ENCODE measurements around the gene KRT10. TPM values are rescaled to one million over a fixed set of nuclear protein-coding genes. Genes with fewer than 3 reads are reported as not detected.

KRT10 gene
- total RNA-seq, 1 experiment from 2014 or later, result 5.4 TPM

DNA sequence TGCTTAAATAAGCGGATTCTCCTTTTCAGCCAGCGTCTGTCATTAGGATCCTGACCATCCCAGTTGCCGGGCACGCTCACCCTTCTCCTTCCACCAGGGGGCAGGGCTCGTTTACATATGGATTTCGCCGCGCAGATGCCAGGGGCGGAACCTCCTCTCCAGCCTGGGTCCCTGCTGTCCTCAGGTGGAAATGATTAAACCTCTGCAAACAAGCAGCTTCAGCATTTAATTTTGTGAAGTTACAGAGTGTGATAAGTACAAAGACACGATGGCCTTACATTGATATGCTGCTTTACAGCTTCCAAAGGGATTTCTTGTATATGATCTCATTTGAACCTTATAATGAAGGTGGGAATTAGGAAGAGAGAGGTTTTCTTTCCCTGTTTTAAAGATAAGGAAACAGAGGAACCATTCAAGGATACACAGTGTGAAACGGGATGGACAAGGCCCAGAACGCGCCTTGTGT, 18.8 kb downstream of the KRT10 start:
- H3K4me3 ChIP-seq (ENCODE audit: insufficient read depth, low read depth, low read length), result no peak overlapping the region
- H3K36me3 ChIP-seq (replicated peaks; ENCODE audit: control insufficient read depth, insufficient read depth, low read length), result no peaks in the 10 kb centered on the region
- peaks cover 3% of the 10 kb centered on the region; the same call in 1 of the 2 replicates for H3K27me3 ChIP-seq (ENCODE audit: control insufficient read depth, insufficient read depth, low read length)
- DNase-seq, result peak; percentile 82

DNA sequence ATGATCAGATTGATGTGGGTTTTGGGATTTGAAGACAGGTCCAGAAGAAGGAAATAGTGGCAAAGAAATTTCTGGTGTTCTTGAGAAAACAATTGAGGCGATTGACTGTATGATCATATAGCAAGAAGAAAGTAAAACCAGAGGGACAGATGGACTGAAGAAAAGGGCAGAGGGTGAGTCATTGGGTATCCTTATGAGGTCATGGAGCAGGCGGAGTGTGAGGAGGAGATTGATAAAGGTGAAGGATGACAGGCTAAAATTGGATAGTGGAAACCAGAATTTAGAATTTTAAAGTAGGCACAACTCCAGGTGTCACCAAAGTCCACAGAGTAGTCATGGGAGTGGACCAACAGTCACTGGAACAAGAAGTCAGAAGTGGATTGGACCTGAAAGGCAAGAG, 21.3 kb downstream of the KRT10 start:
- DNase-seq, result no peak
- Histone ChIP-seq H3K36me3 (replicated peaks; ENCODE audit: control insufficient read depth, insufficient read depth, low read length) (no peaks in the 10 kb centered on the region), H3K27me3 (ENCODE audit: control insufficient read depth, insufficient read depth, low read length) (peaks cover 3% of the 10 kb centered on the region; the same call in 1 of the 2 replicates), H3K4me3 (ENCODE audit: insufficient read depth, low read depth, low read length) (no peak overlapping the region)

DNA sequence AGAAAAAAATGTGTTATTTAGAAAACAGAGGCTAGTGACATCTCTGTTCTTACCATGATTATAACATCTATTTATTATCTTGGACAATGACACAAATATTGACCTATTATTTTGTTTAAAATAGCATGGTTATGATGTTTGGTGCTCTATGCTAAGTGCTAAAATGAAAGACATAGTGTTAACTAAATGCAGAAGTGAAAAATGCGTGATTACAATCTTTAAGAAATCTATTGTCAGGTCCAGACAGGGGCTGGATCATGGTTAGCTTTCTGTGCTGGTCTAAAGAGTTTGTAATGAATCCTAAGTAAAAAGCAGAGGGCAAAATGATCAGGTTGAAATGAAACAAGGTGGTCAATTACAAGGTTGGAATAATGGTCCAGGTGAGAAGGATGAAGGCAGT, 22.0 kb downstream of the KRT10 start:
- H3K36me3 ChIP-seq (replicated peaks; ENCODE audit: control insufficient read depth, insufficient read depth, low read length), result no peaks in the 10 kb centered on the region
- DNase-seq, result no peak
- H3K27me3 ChIP-seq (ENCODE audit: control insufficient read depth, insufficient read depth, low read length), result peaks cover 3% of the 10 kb centered on the region; the same call in 1 of the 2 replicates
- no peak overlapping the region for H3K4me3 ChIP-seq (ENCODE audit: insufficient read depth, low read depth, low read length)

DNA sequence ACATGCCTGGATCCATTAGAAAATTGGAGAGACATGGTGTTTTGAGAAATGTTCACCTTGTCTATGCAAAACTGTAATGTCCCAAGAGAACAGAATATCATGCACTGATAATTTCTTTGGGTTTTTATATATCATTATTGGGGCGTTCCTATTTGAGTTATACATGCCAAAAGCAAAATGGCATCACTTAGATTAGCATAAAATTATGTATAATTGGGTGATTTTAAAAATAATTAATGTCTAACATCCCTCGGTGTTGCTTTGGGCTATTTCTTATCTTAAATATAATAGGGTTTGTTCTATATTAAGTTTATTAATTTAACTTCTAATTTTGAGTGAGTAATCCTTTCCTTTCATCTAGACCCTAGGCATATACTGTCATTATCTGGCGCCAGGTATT, 22.6 kb downstream of the KRT10 start, which contains the start of gene KRT28:
TSS of gene KRT28 (minus strand) at position 101 of the 400 bp plus-strand sequence. CDS start at position 35, 66 bp downstream.
- no peaks in the 10 kb centered on the region for H3K36me3 ChIP-seq (replicated peaks; ENCODE audit: control insufficient read depth, insufficient read depth, low read length)
- H3K4me3 ChIP-seq (ENCODE audit: insufficient read depth, low read depth, low read length), result no peak within 1 kb of the TSS
- H3K27me3 ChIP-seq (ENCODE audit: control insufficient read depth, insufficient read depth, low read length), result peaks cover 2% of the 10 kb centered on the region; the same call in 1 of the 2 replicates
- DNase-seq, result no peak

DNA sequence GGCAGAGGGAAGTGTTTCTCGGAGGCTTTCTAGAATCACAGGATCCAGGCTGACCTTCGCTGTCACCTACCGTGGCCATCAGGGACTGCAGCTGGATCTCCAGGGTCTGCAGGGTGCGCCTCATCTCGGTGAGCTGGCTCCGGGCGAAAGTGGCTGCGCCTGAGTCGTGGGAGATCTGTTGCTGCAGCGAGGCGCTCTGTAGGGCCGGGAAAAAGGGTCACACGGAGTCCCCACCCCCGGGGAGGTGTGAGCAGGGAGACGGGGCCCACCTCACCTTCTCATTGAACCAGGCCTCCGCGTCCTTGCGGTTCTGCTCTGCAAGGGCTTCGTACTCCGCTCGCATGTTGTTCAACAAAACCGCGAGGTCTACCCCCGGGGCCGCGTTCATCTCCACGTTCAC, 25.6 kb downstream of the KRT10 start:
- no peak for DNase-seq
- Histone ChIP-seq H3K36me3 (replicated peaks; ENCODE audit: control insufficient read depth, insufficient read depth, low read length) (no peaks in the 10 kb centered on the region), H3K4me3 (ENCODE audit: insufficient read depth, low read depth, low read length) (no peak overlapping the region), H3K27me3 (ENCODE audit: control insufficient read depth, insufficient read depth, low read length) (peaks cover 2% of the 10 kb centered on the region; the same call in 1 of the 2 replicates)

DNA sequence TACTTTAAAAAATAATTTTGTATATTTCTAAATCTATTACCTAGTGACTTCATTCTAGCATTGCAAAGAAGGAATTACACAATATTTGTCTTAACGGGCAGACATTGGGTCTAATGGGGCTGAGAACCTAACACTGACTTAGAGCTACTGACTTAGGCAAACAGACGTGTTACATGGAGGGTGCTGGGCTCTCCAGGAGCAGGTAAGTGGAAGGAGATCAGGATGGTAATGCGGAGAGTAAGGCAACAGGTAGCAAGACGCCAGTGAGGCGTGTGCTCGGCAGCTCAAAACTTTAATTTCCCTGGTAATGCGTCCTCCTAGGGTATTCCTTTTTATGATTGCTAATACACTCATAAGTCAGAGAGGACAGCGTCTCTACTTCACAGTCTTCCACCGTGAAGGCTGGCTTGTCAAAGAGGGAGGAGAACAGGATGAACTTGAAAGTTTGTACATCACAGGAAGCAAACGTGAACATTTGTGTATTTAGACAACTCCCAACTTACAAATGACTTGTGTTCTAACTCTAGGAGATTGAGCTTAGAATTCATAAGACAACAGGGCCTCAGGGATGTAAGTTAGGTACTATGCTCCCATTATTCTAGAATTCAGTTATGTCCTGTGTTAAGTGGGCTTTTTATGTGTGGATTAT, 27.3 kb downstream of the KRT10 start:
- no peaks in the 10 kb centered on the region for H3K36me3 ChIP-seq (replicated peaks; ENCODE audit: control insufficient read depth, insufficient read depth, low read length)
- H3K4me3 ChIP-seq (ENCODE audit: insufficient read depth, low read depth, low read length), result no peak overlapping the region
- no peak for DNase-seq
- no peaks in the 10 kb centered on the region for H3K27me3 ChIP-seq (ENCODE audit: control insufficient read depth, insufficient read depth, low read length)

DNA sequence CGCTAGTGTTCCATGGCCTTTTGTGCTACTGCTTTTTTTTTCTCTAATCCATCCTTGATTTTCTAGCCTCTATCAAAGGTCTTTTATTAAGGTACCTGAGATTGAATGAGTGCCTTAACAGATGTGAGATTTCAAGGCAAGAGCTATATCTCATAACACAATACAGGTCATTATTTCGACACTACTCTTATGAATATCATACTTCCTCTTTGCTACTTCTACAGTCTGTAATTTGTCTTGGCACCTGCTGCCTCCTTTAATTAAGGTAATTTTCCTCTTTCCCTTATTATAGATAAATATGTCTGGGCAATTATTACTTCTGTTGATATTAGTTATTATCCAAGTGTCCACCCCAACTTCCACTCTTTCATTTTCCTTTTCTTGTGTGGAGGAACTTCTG, 27.9 kb downstream of the KRT10 start:
- Histone ChIP-seq H3K27me3 (ENCODE audit: control insufficient read depth, insufficient read depth, low read length) (no peaks in the 10 kb centered on the region), H3K4me3 (ENCODE audit: insufficient read depth, low read depth, low read length) (no peak overlapping the region), H3K36me3 (replicated peaks; ENCODE audit: control insufficient read depth, insufficient read depth, low read length) (no peaks in the 10 kb centered on the region)
- no peak for DNase-seq

DNA sequence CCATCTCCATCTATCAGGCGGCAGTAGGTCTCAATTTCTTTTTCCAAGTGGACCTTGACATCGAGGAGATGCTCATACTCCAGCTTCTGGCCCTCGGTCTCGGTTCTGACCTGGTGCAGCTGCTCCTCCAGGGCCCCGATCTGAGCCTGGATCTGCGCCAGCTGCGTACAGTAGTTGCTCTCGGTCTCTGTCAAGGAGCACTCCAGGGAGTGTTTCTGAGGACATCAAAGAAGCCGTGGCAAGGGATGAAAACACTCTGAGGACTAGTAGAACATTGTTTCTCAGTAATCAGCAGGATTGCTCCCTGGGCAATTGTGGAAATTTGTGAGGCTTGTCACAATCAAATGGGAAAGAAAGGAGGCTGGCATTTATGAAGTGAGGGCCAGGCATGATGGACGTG, 28.6 kb downstream of the KRT10 start:
- Histone ChIP-seq H3K4me3 (ENCODE audit: insufficient read depth, low read depth, low read length) (no peak overlapping the region), H3K36me3 (replicated peaks; ENCODE audit: control insufficient read depth, insufficient read depth, low read length) (no peaks in the 10 kb centered on the region), H3K27me3 (ENCODE audit: control insufficient read depth, insufficient read depth, low read length) (no peaks in the 10 kb centered on the region)
- no peak for DNase-seq

DNA sequence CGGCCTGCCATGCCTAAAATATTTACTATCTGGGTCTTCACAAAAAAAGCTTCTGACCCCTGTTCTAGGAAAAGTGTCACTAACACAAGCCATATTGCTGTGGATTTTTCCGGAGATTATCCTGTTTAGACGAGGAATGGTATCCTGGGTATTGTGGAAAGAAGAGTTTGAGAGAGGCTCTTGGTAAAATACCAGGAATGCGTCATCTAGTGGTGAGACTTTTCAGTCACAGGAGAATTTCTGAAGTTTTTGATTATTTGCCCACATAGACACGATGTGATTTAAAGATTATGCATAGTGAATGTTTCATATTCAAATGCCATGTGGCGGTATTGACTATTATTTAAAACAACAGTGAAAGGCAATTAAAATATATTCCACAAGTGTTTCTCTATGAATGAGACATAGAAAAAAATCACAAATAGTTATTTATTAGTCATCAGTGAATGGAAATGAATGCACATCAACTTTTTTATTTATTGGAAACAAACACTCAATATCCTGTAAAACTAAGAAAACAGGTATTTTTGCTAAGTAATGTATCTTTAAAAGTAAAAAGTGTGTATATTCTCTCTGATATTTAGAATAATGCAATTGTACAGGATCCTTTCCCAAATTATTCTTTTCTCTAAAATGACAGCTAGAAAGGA, 30.5 kb downstream of the KRT10 start:
- Histone ChIP-seq H3K4me3 (ENCODE audit: insufficient read depth, low read depth, low read length) (no peak overlapping the region), H3K36me3 (replicated peaks; ENCODE audit: control insufficient read depth, insufficient read depth, low read length) (no peaks in the 10 kb centered on the region), H3K27me3 (ENCODE audit: control insufficient read depth, insufficient read depth, low read length) (no peaks in the 10 kb centered on the region)
- peak; percentile 40 for DNase-seq

DNA sequence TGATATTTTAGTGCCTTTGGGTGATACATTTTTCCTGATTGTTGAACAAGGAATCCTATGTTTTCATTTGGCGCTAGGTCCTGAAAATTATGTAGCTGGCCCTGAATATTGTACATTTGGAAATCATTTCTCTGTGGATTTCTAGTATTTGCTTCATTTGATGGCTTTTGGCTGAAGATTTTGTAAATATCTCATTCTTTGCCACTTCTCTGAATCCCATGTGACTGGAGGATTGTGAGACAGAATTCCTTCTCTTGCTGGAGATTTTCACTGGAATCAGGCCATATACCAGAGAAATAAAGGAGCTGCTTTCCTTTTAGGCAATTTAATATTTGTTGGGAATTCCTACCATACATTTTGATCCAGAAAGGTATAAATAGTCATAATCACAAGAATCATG, 31.3 kb downstream of the KRT10 start:
- Histone ChIP-seq H3K4me3 (ENCODE audit: insufficient read depth, low read depth, low read length) (no peak overlapping the region), H3K36me3 (replicated peaks; ENCODE audit: control insufficient read depth, insufficient read depth, low read length) (no peaks in the 10 kb centered on the region), H3K27me3 (ENCODE audit: control insufficient read depth, insufficient read depth, low read length) (no peaks in the 10 kb centered on the region)
- DNase-seq, result no peak

DNA sequence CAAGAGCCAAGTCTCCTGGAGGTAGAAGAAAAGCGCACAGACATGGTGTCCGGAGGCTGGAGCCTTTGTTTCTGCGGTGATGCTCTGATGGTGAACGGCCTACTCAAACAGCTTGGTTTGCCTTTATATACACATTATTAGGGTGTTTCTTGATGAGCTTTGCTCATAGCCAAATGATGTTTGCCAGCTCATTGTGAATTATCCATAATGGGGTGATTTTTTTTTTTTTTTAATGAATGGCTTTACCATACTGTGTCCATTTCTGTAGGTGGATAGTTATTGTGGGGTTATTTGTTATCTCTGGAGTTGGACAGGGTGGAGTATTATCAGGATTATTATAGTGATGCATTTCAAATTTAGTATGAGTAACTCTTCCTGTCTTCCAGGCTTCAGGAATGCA, 40.0 kb downstream of the KRT10 start, which contains the start of gene KRT27:
TSS of gene KRT27 (minus strand) at position 101 of the 400 bp plus-strand sequence. CDS start at position 44, 57 bp downstream.
- Histone ChIP-seq H3K27me3 (ENCODE audit: control insufficient read depth, insufficient read depth, low read length) (no peaks in the 10 kb centered on the region), H3K4me3 (ENCODE audit: insufficient read depth, low read depth, low read length) (no peak within 1 kb of the TSS), H3K36me3 (replicated peaks; ENCODE audit: control insufficient read depth, insufficient read depth, low read length) (no peaks in the 10 kb centered on the region)
- DNase-seq, result no peak

DNA sequence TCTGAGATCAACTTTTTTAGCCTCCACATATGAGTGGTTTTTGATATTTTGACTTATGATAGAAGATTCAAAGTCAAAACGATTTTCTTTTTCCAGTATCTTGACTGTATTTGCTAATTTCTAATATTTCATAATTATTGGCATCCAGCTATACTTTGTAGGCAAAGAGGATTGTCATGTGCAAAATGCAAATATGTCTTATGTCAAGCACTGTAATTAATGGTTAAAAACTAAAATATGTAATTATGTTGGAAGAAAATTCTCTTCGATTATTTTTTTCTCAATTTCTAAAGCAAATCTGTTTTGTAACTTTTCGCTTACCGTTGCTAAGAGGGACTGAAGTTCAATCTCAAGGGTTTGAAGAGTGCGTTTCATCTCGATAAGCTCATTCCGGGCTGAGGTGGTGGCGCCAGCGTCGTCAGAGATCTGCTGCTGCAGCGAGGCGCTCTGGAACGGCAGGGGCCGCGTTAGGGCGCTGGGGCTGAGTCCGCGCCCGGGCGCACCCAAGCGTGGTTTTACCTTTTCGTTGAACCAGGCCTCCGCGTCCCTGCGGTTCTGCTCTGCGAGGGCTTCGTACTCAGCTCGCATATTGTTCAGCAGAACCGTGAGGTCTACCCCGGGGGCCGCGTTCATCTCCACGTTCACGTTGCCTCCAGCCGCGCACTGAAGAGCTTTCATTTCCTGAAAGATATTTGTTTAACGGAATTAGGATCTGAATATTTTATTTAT, 43.1 kb downstream of the KRT10 start:
- H3K36me3 ChIP-seq (replicated peaks; ENCODE audit: control insufficient read depth, insufficient read depth, low read length), result no peaks in the 10 kb centered on the region
- H3K4me3 ChIP-seq (ENCODE audit: insufficient read depth, low read depth, low read length), result no peak overlapping the region
- no peak for DNase-seq
- H3K27me3 ChIP-seq (ENCODE audit: control insufficient read depth, insufficient read depth, low read length), result no peaks in the 10 kb centered on the region

DNA sequence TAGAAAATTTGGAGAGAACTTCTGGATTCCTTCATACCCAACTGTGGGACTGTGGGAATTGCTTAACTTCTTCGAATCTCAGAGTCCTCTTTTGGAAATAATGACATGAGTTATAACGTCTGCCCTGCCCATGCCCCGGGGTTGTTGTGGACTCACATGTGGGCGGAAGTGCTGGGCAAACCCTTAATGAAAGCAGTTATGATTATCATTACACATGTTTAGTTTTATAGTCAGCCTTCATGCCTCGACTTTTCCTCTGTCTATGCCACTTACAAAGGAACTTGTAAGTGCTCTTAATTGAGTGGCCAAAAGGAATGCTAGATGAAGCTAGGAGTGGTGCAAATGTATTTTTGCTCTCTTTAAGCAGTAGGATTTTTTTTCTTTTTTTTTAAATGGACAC, 44.0 kb downstream of the KRT10 start:
- no peak for DNase-seq
- no peaks in the 10 kb centered on the region for H3K27me3 ChIP-seq (ENCODE audit: control insufficient read depth, insufficient read depth, low read length)
- H3K36me3 ChIP-seq (replicated peaks; ENCODE audit: control insufficient read depth, insufficient read depth, low read length), result no peaks in the 10 kb centered on the region
- H3K4me3 ChIP-seq (ENCODE audit: insufficient read depth, low read depth, low read length), result no peak overlapping the region

DNA sequence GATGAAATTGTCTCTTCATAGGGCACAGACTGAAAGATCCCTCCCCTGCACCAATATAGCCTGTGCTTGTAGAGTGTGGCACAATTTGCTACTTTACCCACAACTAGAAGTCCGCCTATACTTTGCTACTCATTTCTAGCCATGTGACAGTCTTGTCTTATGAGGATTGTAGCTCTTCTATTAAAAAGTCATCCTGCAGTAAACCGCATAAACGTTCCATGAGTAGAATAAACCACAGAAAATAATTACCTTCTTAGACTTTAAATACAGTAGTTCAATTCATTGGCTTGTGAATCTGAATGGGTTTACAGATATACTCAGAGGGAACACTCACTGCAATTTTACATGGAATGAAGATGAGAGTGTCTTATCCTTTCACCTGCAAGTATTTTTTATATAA, 44.4 kb downstream of the KRT10 start:
- H3K27me3 ChIP-seq (ENCODE audit: control insufficient read depth, insufficient read depth, low read length), result no peaks in the 10 kb centered on the region
- H3K4me3 ChIP-seq (ENCODE audit: insufficient read depth, low read depth, low read length), result no peak overlapping the region
- no peaks in the 10 kb centered on the region for H3K36me3 ChIP-seq (replicated peaks; ENCODE audit: control insufficient read depth, insufficient read depth, low read length)
- DNase-seq, result no peak

DNA sequence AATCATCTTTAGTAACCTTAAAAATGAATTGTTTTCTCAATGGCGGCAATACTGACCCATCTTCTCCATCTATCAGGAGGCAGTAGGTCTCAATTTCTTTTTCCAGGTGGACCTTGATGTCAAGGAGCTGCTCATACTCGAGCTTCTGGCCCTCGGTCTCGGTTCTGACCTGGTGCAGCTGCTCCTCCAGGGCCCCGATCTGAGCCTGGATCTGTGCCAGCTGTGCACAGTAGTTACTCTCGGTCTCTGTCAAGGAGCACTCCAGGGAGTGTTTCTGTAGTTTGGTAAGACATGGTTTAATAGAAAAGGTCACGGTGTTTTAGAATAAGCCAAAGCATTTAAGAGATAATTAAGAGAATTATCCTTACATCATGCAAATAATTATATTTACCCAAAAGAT, 45.0 kb downstream of the KRT10 start:
- Histone ChIP-seq H3K27me3 (ENCODE audit: control insufficient read depth, insufficient read depth, low read length) (no peaks in the 10 kb centered on the region), H3K4me3 (ENCODE audit: insufficient read depth, low read depth, low read length) (no peak overlapping the region), H3K36me3 (replicated peaks; ENCODE audit: control insufficient read depth, insufficient read depth, low read length) (no peaks in the 10 kb centered on the region)
- DNase-seq, result no peak
